ENCODE data around the gene TUB. TPM values are rescaled to one million over a fixed set of nuclear protein-coding genes. Genes with fewer than 3 reads are reported as not detected.

TUB gene
- total and polyA plus RNA-seq, 2 of the 13 experiments (the other 11 are each of a cell fraction or from before 2014, with no cell fraction given) = 4.3 to 5.6 TPM

GRCh38 chr11:8058216-8058615, 22.8 kb upstream of the TUB start:
- in situ Hi-C loops (cut with HindIII; ENCODE audit: extremely low pct_ligation_motif_present, low pct_unique_long_range_greater_than_20kb) = no loop called here
- BruUV-seq (replicated peaks) = no TSS peak
- Histone ChIP-seq H3K9ac (ENCODE audit: insufficient read depth, low read depth, low read length) (no peak overlapping the region), H3K27ac (ENCODE audit: extremely low read length, insufficient read depth, low read length) (no peak overlapping the region), H3K4me2 (ENCODE audit: low read depth, low read length) (no peak overlapping the region), H2AFZ (ENCODE audit: low read length) (no peak overlapping the region), H3K79me2 (ENCODE audit: insufficient read depth, low read length) (no peaks in the 10 kb centered on the region), H3K27me3 (ENCODE audit: control insufficient read depth in 1 of 2, insufficient read depth in 2 of 2, low read length in 2 of 2) (peaks cover 2 to 32% of the 10 kb centered on the region in 2 experiments; a peak in 3 of 5 replicates), H3K9me3 (ENCODE audit: low read length) (no peaks in the 10 kb centered on the region), H3K36me3 (replicated peaks in 1 of 2; ENCODE audit: control insufficient read depth in 1 of 2, insufficient read depth in 2 of 2, low read length in 2 of 2) (no peaks in the 10 kb centered on the region), H3K4me3 (replicated peaks in 1 of 3; ENCODE audit: insufficient read depth in 1 of 3, low read depth in 2 of 3, low read length in 3 of 3) (no peak overlapping the region), H4K20me1 (ENCODE audit: insufficient read depth, low read length) (no peaks in the 10 kb centered on the region), H3K4me1 (ENCODE audit: insufficient read depth, low read length) (no peaks in the 10 kb centered on the region)
- CTCF ChIA-PET (ENCODE audit: low intra/inter-chr PET ratio, low total read pairs) = no interaction called here
- no peak for FAIRE-seq
- POLR2A ChIA-PET = no interaction called here
- 83% methylated on average over 9 of the region's 9 CpGs for WGBS (ENCODE audit: low lambda C conversion rate)
- ATAC-seq = no peak
- no peak for TF ChIP-seq ZKSCAN1 (IDR thresholded peaks at IDR 0.05; ENCODE audit: low read length)
- TF ChIP-seq SRSF1 (optimal IDR thresholded peaks at IDR 0.05; ENCODE audit: low read depth, low read length) = no peak
- no peak for TF ChIP-seq ZMYM2 (CRISPR knock-in tag; IDR thresholded peaks at IDR 0.05)
- no peak for TF ChIP-seq BCL6 (CRISPR knock-in tag; IDR thresholded peaks at IDR 0.05)
- no peak for TF ChIP-seq SIN3B (IDR thresholded peaks at IDR 0.05; ENCODE audit: low read length)
- TF ChIP-seq ADNP (CRISPR knock-in tag; IDR thresholded peaks at IDR 0.05) = no peak
- no peak for TF ChIP-seq MYPOP (CRISPR knock-in tag; IDR thresholded peaks at IDR 0.05)
- no peak for TF ChIP-seq CENPT (CRISPR knock-in tag; IDR thresholded peaks at IDR 0.05; ENCODE audit: low read depth)
- no peak for TF ChIP-seq ZNF17 (CRISPR knock-in tag; IDR thresholded peaks at IDR 0.05)
- TF ChIP-seq CTCF (CRISPR knock-in tag; IDR thresholded peaks at IDR 0.05) = no peak
- TF ChIP-seq RFXANK (CRISPR knock-in tag; IDR thresholded peaks at IDR 0.05) = no peak
- TF ChIP-seq ATRX (CRISPR knock-in tag; IDR thresholded peaks at IDR 0.05; ENCODE audit: borderline replicate concordance) = no peak
- no peak for TF ChIP-seq ZNF724P (CRISPR knock-in tag; IDR thresholded peaks at IDR 0.05; ENCODE audit: borderline replicate concordance)
- TF ChIP-seq TRIM22 (IDR thresholded peaks at IDR 0.05) = no peak
- intact Hi-C loops (cut with micrococcal nuclease; ENCODE audit: unreplicated experiment) = no loop called here
- DNase-seq (ENCODE audit: low spot score) = no peak

Measured in HepG2 (cell line).